ENCODE measurements around the gene SPARCL1.

The SPARCL1 gene

DNA sequence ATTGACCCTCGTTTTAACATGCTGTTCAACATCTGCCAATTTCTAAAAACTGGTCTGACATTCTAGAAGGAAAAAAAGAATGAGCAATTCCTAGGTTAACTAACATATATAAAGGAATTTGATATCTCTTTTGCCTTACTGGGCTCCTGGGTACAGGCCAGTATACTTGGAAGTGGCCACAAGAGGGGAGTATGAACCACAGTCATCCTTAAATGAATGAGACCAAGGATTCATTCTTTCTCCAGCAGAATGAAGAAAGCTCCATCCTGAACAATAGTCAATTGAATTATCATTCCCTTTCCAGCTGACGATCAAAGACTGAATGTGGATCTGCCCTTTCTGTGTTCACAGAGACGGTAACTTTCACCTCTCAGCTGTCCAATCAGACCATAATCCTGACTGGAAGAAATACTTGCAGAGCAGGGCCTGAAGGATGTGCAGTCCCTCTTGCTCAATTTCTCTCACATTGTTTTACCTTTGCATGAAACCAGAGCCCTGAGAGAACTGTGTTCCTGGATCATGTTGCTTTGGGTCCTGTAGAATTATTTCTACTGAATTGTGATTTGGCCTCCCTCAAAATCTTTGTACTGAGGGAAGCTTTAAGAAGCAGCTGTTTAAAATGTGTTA is 14.8 kb upstream of the SPARCL1 start:
- Mint-ChIP-seq H3K4me1 (peaks cover 33% of the 10 kb centered on the region), H3K27ac (peak overlapping the region; percentile 21 to 78 (median 38)), H3K9me3 (no peaks in the 10 kb centered on the region), H3K36me3 (ENCODE audit: low read depth) (no peaks in the 10 kb centered on the region), H3K27me3 (ENCODE audit: low read depth) (no peaks in the 10 kb centered on the region), H3K4me3 (no peak overlapping the region)
- TF ChIP-seq, protein P1, sequence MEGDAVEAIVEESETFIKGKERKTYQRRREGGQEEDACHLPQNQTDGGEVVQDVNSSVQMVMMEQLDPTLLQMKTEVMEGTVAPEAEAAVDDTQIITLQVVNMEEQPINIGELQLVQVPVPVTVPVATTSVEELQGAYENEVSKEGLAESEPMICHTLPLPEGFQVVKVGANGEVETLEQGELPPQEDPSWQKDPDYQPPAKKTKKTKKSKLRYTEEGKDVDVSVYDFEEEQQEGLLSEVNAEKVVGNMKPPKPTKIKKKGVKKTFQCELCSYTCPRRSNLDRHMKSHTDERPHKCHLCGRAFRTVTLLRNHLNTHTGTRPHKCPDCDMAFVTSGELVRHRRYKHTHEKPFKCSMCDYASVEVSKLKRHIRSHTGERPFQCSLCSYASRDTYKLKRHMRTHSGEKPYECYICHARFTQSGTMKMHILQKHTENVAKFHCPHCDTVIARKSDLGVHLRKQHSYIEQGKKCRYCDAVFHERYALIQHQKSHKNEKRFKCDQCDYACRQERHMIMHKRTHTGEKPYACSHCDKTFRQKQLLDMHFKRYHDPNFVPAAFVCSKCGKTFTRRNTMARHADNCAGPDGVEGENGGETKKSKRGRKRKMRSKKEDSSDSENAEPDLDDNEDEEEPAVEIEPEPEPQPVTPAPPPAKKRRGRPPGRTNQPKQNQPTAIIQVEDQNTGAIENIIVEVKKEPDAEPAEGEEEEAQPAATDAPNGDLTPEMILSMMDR (IDR thresholded peaks at IDR 0.05; ENCODE audit: unreplicated experiment in 3 of 3) = peak; percentile 57 to 71 (median 69)

DNA sequence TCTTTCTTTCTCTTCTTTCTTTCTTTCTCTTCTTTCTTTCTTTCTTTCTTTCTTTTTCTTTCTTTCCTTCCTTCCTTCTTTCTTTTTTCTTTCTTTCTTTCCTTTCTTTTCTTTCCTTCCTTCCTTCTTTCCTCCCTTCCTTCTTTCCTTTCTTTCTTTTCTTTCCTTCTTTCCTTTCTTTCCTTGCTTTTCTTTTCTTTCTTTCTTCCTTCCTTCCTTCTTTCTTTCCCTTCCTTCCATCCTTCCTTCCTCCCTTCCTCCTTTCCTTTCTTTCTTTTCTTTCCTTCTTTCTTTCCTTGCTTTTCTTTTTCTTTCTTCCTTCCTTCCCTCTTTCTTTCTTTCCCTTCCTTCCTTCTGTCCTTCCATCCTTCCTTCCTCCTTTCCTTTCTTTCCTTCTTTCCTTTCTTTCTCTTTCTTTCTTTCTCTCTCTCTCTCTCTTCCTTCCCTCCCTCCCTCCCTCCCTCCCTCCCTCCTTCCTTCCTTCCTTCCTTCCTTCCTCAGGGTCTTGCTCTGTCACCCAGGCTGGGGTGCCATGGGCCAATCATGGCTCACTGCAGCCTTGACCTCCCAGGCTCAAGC is 13.6 kb upstream of the SPARCL1 start:
- Mint-ChIP-seq H3K27ac (peak overlapping the region in 2 of 3 experiments; percentile 53 to 78), H3K27me3 (ENCODE audit: low read depth) (no peaks in the 10 kb centered on the region), H3K36me3 (ENCODE audit: low read depth) (no peaks in the 10 kb centered on the region), H3K4me1 (peaks cover 33% of the 10 kb centered on the region), H3K9me3 (peaks cover 6% of the 10 kb centered on the region), H3K4me3 (no peak overlapping the region)
- TF ChIP-seq, protein P1 (IDR thresholded peaks at IDR 0.05; ENCODE audit: unreplicated experiment in 3 of 3) = no peak

DNA sequence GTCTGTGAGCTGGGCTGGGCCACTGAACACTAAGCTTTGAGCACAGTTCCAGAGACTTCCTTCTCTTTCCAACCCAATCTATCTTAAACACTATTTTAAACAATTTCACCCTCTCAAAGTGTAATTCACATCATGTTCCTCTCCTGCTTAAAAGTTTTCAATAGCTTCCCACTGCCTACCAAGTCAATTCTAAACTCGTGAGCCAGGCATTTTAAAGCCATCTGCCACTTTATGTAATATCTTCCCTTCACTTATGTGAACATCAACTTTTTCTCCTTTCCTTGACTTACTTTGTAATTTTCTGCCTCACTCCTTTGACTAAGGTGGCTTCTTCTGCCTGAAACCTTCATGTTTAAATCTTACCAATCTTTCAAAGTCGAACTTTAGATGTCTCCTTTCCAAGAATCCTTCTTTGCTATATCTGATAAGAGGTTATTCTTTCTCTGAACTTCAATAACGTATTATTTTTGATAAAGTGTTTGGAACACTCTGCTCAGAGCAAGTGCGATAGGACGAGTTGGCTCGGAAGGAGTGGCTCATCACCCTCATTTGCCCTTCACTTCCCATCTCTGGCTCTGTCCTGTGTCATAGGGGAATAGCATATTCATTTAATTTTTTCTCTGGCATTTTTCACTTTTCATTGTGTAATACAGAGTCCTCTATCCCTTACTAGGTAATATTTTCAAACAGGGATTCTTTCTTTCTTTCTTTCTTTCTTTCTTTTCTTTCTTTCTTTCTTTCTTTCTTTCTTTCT is 13.0 kb upstream of the SPARCL1 start:
- H3K4me3 Mint-ChIP-seq = no peak overlapping the region
- no peaks in the 10 kb centered on the region for H3K36me3 Mint-ChIP-seq (ENCODE audit: low read depth)
- peaks cover 11% of the 10 kb centered on the region for H3K9me3 Mint-ChIP-seq
- peaks cover 33% of the 10 kb centered on the region for H3K4me1 Mint-ChIP-seq
- no peaks in the 10 kb centered on the region for H3K27me3 Mint-ChIP-seq (ENCODE audit: low read depth)
- TF ChIP-seq, protein P1 (IDR thresholded peaks at IDR 0.05; ENCODE audit: unreplicated experiment in 3 of 3) = no peak
- H3K27ac Mint-ChIP-seq = peak overlapping the region; percentile 49 to 93 (median 53)

DNA sequence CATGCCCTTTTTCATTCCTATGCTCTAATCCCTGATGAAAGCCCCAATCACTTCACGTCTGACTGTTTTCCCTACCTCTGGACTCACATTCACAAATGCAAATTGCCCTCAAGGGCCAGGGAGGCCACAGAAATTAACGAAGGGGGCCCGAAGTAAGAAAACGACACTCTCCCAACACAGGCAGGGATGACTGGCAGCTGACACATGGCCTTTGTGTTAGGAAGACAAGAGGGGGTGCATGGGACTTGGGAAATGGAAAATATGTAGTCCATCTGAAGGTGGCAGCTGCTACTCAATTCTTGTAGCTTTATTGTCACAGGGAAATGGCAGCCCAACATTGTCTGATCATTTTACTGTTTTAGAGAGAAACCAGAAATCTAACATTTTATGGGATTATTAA is 12.3 kb upstream of the SPARCL1 start:
- TF ChIP-seq, protein P1 (IDR thresholded peaks at IDR 0.05; ENCODE audit: unreplicated experiment in 3 of 3) = no peak
- peak overlapping the region; percentile 53 to 93 (median 85) for H3K27ac Mint-ChIP-seq
- H3K36me3 Mint-ChIP-seq (ENCODE audit: low read depth) = no peaks in the 10 kb centered on the region
- H3K4me1 Mint-ChIP-seq = peaks cover 33% of the 10 kb centered on the region
- peaks cover 14% of the 10 kb centered on the region for H3K9me3 Mint-ChIP-seq
- no peaks in the 10 kb centered on the region for H3K27me3 Mint-ChIP-seq (ENCODE audit: low read depth)
- no peak overlapping the region for H3K4me3 Mint-ChIP-seq

DNA sequence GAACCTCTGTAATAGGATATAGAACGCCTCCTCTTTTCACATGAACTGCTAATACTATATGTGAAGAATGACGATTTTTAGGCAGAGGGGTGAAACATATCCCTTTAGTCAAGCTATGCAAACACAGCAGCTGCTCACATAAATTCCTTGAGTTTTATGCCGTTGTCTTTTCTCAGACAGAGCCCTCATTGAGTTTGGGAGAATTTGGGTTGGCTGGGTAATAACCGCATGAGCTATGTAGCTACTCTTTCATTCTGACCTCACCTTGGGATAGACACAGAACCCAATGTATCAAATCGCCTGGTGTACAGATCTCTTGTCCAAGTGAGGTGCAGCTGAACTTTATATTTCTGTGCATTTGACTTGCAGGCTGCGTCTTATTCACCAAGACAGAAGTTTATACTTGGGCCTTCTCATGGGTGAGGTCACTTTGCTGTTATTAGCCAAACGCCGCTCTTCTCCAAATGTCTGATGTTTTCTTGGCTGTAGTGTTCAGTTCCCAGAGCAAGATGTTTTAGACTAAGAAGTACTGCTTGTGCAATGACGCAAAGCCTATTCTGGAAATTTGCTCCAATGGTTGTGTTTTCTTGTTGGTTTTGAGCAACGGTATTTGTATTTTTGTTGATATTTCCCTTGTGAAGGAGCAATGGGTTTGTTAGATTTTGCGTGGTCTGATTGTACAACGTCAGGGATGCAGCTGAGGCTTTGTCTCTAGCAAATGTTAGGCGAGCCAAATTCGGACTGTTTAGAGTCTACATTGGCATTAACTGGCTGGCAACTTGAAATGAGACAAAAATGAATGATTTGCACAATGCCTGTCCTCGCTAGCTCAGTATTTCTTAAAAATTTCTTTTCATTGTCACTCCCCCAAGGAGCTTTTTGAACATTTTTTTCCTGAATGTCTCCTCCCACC is 11.2 kb upstream of the SPARCL1 start:
- H3K27ac Mint-ChIP-seq = peak overlapping the region; percentile 53 to 93 (median 84)
- H3K4me3 Mint-ChIP-seq = peak overlapping the region in 1 of 3 experiments; percentile 4
- H3K36me3 Mint-ChIP-seq (ENCODE audit: low read depth) = no peaks in the 10 kb centered on the region
- no peaks in the 10 kb centered on the region for H3K27me3 Mint-ChIP-seq (ENCODE audit: low read depth)
- H3K4me1 Mint-ChIP-seq = peaks cover 33% of the 10 kb centered on the region
- TF ChIP-seq, protein P1 (IDR thresholded peaks at IDR 0.05; ENCODE audit: unreplicated experiment in 3 of 3) = no peak
- peaks cover 18% of the 10 kb centered on the region for H3K9me3 Mint-ChIP-seq

All from nephron (organoid).